GM19035 (cell line): ENCODE measurements around the gene FARP1.

Source experiments
- ATAC-seq: cut with Tn5 transposase; IDR thresholded peaks from one replicate; pipeline ENCODE4 v1.9.1; 2021; ENCODE audit not compliant: unreplicated experiment

Gene FARP1

GRCh38 chr13:98173431-98174152 lies 30.7 kb downstream of the FARP1 start:
- no peak for ATAC-seq

- no peak for ATAC-seq
These were observed 31.4 kb downstream of the FARP1 start for GRCh38 chr13:98174307-98174706.

- ATAC-seq, result no peak
These were observed 32.1 kb downstream of the FARP1 start for GRCh38 chr13:98175043-98175442.

- ATAC-seq, result no peak
These were observed 32.9 kb downstream of the FARP1 start for GRCh38 chr13:98175823-98176222.

GRCh38 chr13:98176777-98177608 lies 34.1 kb downstream of the FARP1 start, which contains the start of gene RNF113B:
Gene RNF113B, minus strand, starts transcription at chr13:98177269. Its CDS starts 33 bp downstream, at chr13:98177236.
- ATAC-seq, result no peak

- no peak for ATAC-seq
These were observed 37.2 kb downstream of the FARP1 start for GRCh38 chr13:98180092-98180491.

- ATAC-seq, result no peak
These were observed 38.4 kb downstream of the FARP1 start for GRCh38 chr13:98181111-98181815.

GRCh38 chr13:98182153-98182552 lies 39.3 kb downstream of the FARP1 start:
- ATAC-seq, result no peak

GRCh38 chr13:98182589-98182988 lies 39.7 kb downstream of the FARP1 start:
- no peak for ATAC-seq

- ATAC-seq, result no peak
These were observed 41.9 kb downstream of the FARP1 start for GRCh38 chr13:98184792-98185191.

GRCh38 chr13:98187155-98187964 lies 44.5 kb downstream of the FARP1 start:
- no peak for ATAC-seq

- ATAC-seq, result no peak
These were observed 45.0 kb downstream of the FARP1 start for GRCh38 chr13:98187965-98188261.

GRCh38 chr13:98188544-98189166 lies 45.8 kb downstream of the FARP1 start:
- no peak for ATAC-seq

GRCh38 chr13:98189841-98190505 lies 47.1 kb downstream of the FARP1 start:
- ATAC-seq, result no peak

GRCh38 chr13:98190889-98191444 lies 48.1 kb downstream of the FARP1 start:
- ATAC-seq, result no peak

- ATAC-seq, result no peak
These were observed 49.1 kb downstream of the FARP1 start for GRCh38 chr13:98192008-98192407.

GRCh38 chr13:98195054-98195791 lies 52.3 kb downstream of the FARP1 start:
- no peak for ATAC-seq

- ATAC-seq, result no peak
These were observed 55.8 kb downstream of the FARP1 start for GRCh38 chr13:98198683-98199082.

- no peak for ATAC-seq
These were observed 56.6 kb downstream of the FARP1 start for GRCh38 chr13:98199480-98199879.
